Ishikawa (cell line): ENCODE data around the gene CNTN4.

Experiments used
- CEBPB ChIP-seq: IDR thresholded peaks from 2 replicates; pipeline ENCODE4 v1.6.1; 2012
- EP300 ChIP-seq: IDR thresholded peaks from 2 replicates; pipeline ENCODE4 v1.6.1; 2012; ENCODE audit warnings: borderline replicate concordance
- FOXM1 ChIP-seq: IDR thresholded peaks from 2 replicates; pipeline ENCODE4 v1.6.1; 2012; ENCODE audit warnings: low read depth, borderline replicate concordance
- MAX ChIP-seq: IDR thresholded peaks from 2 replicates; pipeline ENCODE4 v1.6.1; 2012
- NFIC ChIP-seq: IDR thresholded peaks from 2 replicates; pipeline ENCODE4 v1.6.1; 2012
- REST ChIP-seq: IDR thresholded peaks from 2 replicates; pipeline ENCODE4 v1.6.1; 2012; ENCODE audit warnings: low read depth, mild to moderate bottlenecking
- TCF12 ChIP-seq: IDR thresholded peaks from 2 replicates; pipeline ENCODE4 v1.6.1; 2012; ENCODE audit warnings: low read depth
- USF1 ChIP-seq: IDR thresholded peaks from 2 replicates; pipeline ENCODE4 v1.6.1; 2012
- YY1 ChIP-seq: IDR thresholded peaks from 2 replicates; pipeline ENCODE4 v1.6.1; 2012; ENCODE audit warnings: low read depth
- ZBTB7A ChIP-seq: IDR thresholded peaks from 2 replicates; pipeline ENCODE4 v1.6.1; 2012; ENCODE audit warnings: low read depth

GRCh38 chr3:2262204-2262603 lies 163.5 kb downstream of the CNTN4 start:
- no peak for TF ChIP-seq USF1
- no peak for TF ChIP-seq NFIC
- TF ChIP-seq EP300: no peak
- no peak for TF ChIP-seq REST
- TF ChIP-seq TCF12: no peak
- TF ChIP-seq CEBPB: no peak
- TF ChIP-seq FOXM1: no peak
- TF ChIP-seq YY1: no peak
- no peak for TF ChIP-seq MAX
- no peak for TF ChIP-seq ZBTB7A
